ENCODE data around the gene BTBD9.

DNA sequence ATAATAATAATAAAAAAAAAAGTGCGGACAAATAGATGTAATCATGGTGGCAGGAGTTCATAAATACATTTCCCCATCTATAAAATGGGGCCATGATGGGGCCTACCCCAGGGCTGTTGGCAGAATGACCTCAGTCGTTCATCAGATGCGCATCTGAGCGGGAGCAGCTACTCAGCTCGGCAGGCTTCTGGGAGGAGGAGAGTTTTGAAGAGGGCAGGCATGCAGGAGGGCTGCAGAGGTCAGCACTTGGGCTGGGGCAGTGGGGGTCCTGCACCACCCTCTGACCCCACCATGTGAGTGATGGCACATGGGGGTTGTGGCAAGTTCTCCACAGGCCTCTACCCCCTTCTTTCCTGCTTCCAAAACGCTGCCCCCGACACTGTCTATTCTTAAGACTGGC is 446.7 kb downstream of the BTBD9 start:
- TF ChIP-seq, protein P1, sequence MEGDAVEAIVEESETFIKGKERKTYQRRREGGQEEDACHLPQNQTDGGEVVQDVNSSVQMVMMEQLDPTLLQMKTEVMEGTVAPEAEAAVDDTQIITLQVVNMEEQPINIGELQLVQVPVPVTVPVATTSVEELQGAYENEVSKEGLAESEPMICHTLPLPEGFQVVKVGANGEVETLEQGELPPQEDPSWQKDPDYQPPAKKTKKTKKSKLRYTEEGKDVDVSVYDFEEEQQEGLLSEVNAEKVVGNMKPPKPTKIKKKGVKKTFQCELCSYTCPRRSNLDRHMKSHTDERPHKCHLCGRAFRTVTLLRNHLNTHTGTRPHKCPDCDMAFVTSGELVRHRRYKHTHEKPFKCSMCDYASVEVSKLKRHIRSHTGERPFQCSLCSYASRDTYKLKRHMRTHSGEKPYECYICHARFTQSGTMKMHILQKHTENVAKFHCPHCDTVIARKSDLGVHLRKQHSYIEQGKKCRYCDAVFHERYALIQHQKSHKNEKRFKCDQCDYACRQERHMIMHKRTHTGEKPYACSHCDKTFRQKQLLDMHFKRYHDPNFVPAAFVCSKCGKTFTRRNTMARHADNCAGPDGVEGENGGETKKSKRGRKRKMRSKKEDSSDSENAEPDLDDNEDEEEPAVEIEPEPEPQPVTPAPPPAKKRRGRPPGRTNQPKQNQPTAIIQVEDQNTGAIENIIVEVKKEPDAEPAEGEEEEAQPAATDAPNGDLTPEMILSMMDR (IDR thresholded peaks at IDR 0.05) = no peak
- TF ChIP-seq POLR2A (IDR thresholded peaks at IDR 0.05) = no peak

All from lower leg skin (tissue), 3 donors.